OCI-LY3 (cell line): ENCODE data around the gene M1AP.

Experiments used
- EZH2phosphoT487 ChIP-seq: fragments of 200-600 bp; shearing (Covaris generic); IDR thresholded peaks from 2 replicates; pipeline ENCODE4 v1.6.1; 2018; ENCODE audit warnings: antibody characterized with exemption, mixed run types, low read depth
- TF ChIP-seq, protein P1 (sequence below): fragments of 200-600, 300-600 bp; sonication (generic); IDR thresholded peaks from 2 replicates; pipeline ENCODE4 v1.5.1; 2014; ENCODE audit warnings: antibody characterized with exemption, low read length, low read depth

DNA sequence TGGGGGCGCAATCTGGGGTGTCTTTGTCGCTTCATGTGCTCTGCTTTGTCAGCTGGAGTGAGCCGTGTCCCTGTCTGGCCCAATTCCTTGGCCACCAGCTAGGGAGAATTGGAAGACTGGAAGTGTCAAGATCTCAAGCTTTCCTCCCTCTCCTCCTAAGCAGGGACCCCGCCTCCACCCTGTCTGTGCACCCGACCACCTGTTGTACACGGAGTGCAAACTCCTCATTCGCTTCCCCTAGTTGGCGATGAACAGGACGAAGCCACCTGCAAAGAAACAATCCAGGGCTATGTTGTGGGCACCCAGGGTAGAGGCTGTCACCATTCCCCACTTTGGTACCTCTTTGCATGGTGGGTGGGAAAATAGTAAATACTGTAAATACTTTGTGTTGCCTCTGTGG lies 120.4 kb downstream of the M1AP start:
- TF ChIP-seq, protein P1, sequence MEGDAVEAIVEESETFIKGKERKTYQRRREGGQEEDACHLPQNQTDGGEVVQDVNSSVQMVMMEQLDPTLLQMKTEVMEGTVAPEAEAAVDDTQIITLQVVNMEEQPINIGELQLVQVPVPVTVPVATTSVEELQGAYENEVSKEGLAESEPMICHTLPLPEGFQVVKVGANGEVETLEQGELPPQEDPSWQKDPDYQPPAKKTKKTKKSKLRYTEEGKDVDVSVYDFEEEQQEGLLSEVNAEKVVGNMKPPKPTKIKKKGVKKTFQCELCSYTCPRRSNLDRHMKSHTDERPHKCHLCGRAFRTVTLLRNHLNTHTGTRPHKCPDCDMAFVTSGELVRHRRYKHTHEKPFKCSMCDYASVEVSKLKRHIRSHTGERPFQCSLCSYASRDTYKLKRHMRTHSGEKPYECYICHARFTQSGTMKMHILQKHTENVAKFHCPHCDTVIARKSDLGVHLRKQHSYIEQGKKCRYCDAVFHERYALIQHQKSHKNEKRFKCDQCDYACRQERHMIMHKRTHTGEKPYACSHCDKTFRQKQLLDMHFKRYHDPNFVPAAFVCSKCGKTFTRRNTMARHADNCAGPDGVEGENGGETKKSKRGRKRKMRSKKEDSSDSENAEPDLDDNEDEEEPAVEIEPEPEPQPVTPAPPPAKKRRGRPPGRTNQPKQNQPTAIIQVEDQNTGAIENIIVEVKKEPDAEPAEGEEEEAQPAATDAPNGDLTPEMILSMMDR = no peak
- no peak for TF ChIP-seq EZH2phosphoT487
